HG02798 (cell line): Measurements from ENCODE around the gene CNKSR3.

Source experiments
- ATAC-seq: cut with Tn5 transposase; IDR thresholded peaks from one replicate; pipeline ENCODE4 v1.9.1; 2021; ENCODE audit warnings: mild to moderate bottlenecking; ENCODE audit not compliant: unreplicated experiment, poor library complexity

CNKSR3 gene

GRCh38 chr6:154428897-154429296 lies 81.6 kb downstream of the CNKSR3 start:
- no peak for ATAC-seq

GRCh38 chr6:154427446-154427845 lies 83.0 kb downstream of the CNKSR3 start:
- no peak for ATAC-seq

GRCh38 chr6:154426997-154427396 lies 83.5 kb downstream of the CNKSR3 start:
- no peak for ATAC-seq

- ATAC-seq, result no peak
Measured at GRCh38 chr6:154425034-154425433, 85.5 kb downstream of the CNKSR3 start.

- ATAC-seq, result peak; percentile 31
Measured at GRCh38 chr6:154414021-154414813, 96.3 kb downstream of the CNKSR3 start.

- no peak for ATAC-seq
Measured at GRCh38 chr6:154412106-154412820, 98.2 kb downstream of the CNKSR3 start.

GRCh38 chr6:154411076-154411475 lies 99.4 kb downstream of the CNKSR3 start:
- no peak for ATAC-seq

GRCh38 chr6:154410619-154411072 lies 99.8 kb downstream of the CNKSR3 start:
- ATAC-seq, result no peak

- ATAC-seq, result no peak
Measured at GRCh38 chr6:154408891-154409500, 101.5 kb downstream of the CNKSR3 start.

GRCh38 chr6:154407440-154407839 lies 103.0 kb downstream of the CNKSR3 start:
- ATAC-seq, result no peak

- no peak for ATAC-seq
Measured at GRCh38 chr6:154406869-154407268, 103.6 kb downstream of the CNKSR3 start.

- no peak for ATAC-seq
Measured at GRCh38 chr6:154406301-154406700, 104.2 kb downstream of the CNKSR3 start.

GRCh38 chr6:154404791-154405400 lies 105.6 kb downstream of the CNKSR3 start:
- ATAC-seq, result peak; percentile 49

GRCh38 chr6:154403788-154404187 lies 106.7 kb downstream of the CNKSR3 start:
- ATAC-seq, result no peak

GRCh38 chr6:154402081-154402780 lies 108.3 kb downstream of the CNKSR3 start:
- ATAC-seq, result no peak

GRCh38 chr6:154399097-154399496 lies 111.4 kb downstream of the CNKSR3 start:
- no peak for ATAC-seq

GRCh38 chr6:154397491-154398195 lies 112.8 kb downstream of the CNKSR3 start:
- ATAC-seq, result no peak

GRCh38 chr6:154395878-154396277 lies 114.6 kb downstream of the CNKSR3 start:
- ATAC-seq, result no peak

- no peak for ATAC-seq
Measured at GRCh38 chr6:154395316-154395715, 115.2 kb downstream of the CNKSR3 start.

GRCh38 chr6:154394571-154394970 lies 115.9 kb downstream of the CNKSR3 start:
- no peak for ATAC-seq
